OCI-LY7 (cell line): ENCODE measurements around the gene ABL1. TPM values are rescaled to one million over a fixed set of nuclear protein-coding genes. Genes with fewer than 3 reads are reported as not detected.

Experiments
- BruUV-seq: library from RNA; stranded (reverse); fragments of 400-500 nt; replicated peaks from 2 replicates; lab custom pipeline; 2021; lab: Mats Ljungman, UMichigan
- CTCF ChIA-PET: fragments of 300-600 bp; sonication (Branson Sonifier 250); formaldehyde crosslinking; loops from one replicate; lab custom pipeline; 2022; ENCODE audit warnings: antibody characterized with exemption; ENCODE audit not compliant: unreplicated experiment; lab: Charles Lee
- POLR2A ChIA-PET: fragments of 300-600 bp; sonication (Branson Sonifier 250); formaldehyde crosslinking; loops from one replicate; lab custom pipeline; 2022; ENCODE audit warnings: antibody characterized with exemption; lab: Charles Lee
- DNase-seq: peaks from one replicate; pipeline ENCODE4 v3.0.0-alpha.2; 2015; ENCODE audit warnings: low spot score
- H2AFZ ChIP-seq: fragments of 200-600 bp; sonication (generic), shearing (Covaris generic); 2 replicates; pipeline ENCODE4 v1.6.1; 2014; ENCODE audit warnings: mild to moderate bottlenecking, antibody characterized with exemption, low read length, moderate library complexity
- H3K27ac ChIP-seq: fragments of 200-600 bp; sonication (generic); 2 replicates; pipeline ENCODE4 v1.5.1; 2014; ENCODE audit warnings: mixed run types, low read depth, mild to moderate bottlenecking, moderate library complexity, low read length, inconsistent platforms; ENCODE audit not compliant: poor library complexity, severe bottlenecking
- H3K36me3 ChIP-seq: fragments of 200-600 bp; sonication (generic); 2 replicates; pipeline ENCODE4 v1.6.1; 2014; ENCODE audit warnings: mild to moderate bottlenecking, antibody characterized with exemption, low read length, moderate library complexity, mixed read lengths; ENCODE audit not compliant: insufficient read depth
- H3K4me1 ChIP-seq: fragments of 200-600 bp; sonication (generic); 2 replicates; pipeline ENCODE4 v1.5.1; 2014; ENCODE audit warnings: mild to moderate bottlenecking, low read length; ENCODE audit not compliant: insufficient read depth, poor library complexity, severe bottlenecking
- H3K4me2 ChIP-seq: fragments of 200-600 bp; sonication (generic); 2 replicates; pipeline ENCODE4 v1.6.1; 2014; ENCODE audit warnings: mild to moderate bottlenecking, low read length
- H3K4me3 ChIP-seq: fragments of 200-600 bp; sonication (generic); 2 replicates; pipeline ENCODE4 v1.5.1; 2014; ENCODE audit warnings: mild to moderate bottlenecking, low read depth, low read length; ENCODE audit not compliant: poor library complexity, severe bottlenecking
- H3K79me2 ChIP-seq: fragments of 200-600 bp; sonication (generic); 2 replicates; pipeline ENCODE4 v1.6.1; 2016; ENCODE audit warnings: low read depth, mild to moderate bottlenecking, low read length, moderate library complexity, mixed read lengths; ENCODE audit not compliant: insufficient read depth
- H3K9me2 ChIP-seq: fragments of 200-600 bp; sonication (generic); 2 replicates; pipeline ENCODE4 v1.6.1; 2016; ENCODE audit warnings: mild to moderate bottlenecking, low read length, mixed read lengths; ENCODE audit not compliant: insufficient read depth
- H3K9me3 ChIP-seq: fragments of 200-600 bp; sonication (generic); 2 replicates; pipeline ENCODE4 v1.6.1; 2014; ENCODE audit warnings: mild to moderate bottlenecking, mixed run types, low read length, mixed read lengths
- H4K20me1 ChIP-seq: fragments of 200-600 bp; sonication (generic); 2 replicates; pipeline ENCODE4 v1.6.1; 2014; ENCODE audit warnings: mild to moderate bottlenecking, antibody characterized with exemption, low read length, moderate library complexity, mixed read lengths; ENCODE audit not compliant: insufficient read depth
- CTCF ChIP-seq: fragments of 200-600 bp; sonication (generic); conservative IDR thresholded peaks from 2 replicates; pipeline ENCODE4 v1.5.1; 2014; ENCODE audit warnings: mild to moderate bottlenecking, antibody characterized with exemption, low read length, moderate library complexity, mixed read lengths
- EZH2phosphoT487 ChIP-seq: fragments of 200-600 bp; sonication (generic); IDR thresholded peaks from 2 replicates; pipeline ENCODE4 v1.6.1; 2018; ENCODE audit warnings: low read depth, borderline replicate concordance, mild to moderate bottlenecking, mixed run types, antibody characterized with exemption, low read length, moderate library complexity, mixed read lengths
- intact Hi-C: fragments of 100-400 bp; cut with micrococcal nuclease; formaldehyde crosslinking; loops from one replicate; pipeline ENCODE4 v1.10.0; 2022; ENCODE audit not compliant: unreplicated experiment
- total RNA-seq, 2 experiments: library from RNA; depleted of rRNA in 1 of 2; stranded (reverse); fragments of >200 nt in 1 of 2; shearing (Covaris generic) in 1 of 2; gene quantifications; 2 replicates each; pipeline ENCODE4 v1.2.3, GENCODE V29; 2014 to 2022

Gene ABL1
- total RNA-seq, 2 experiments from 2014 or later: 8.1 to 28.3 TPM

- H2AFZ ChIP-seq: no peak overlapping the region
- no peaks in the 10 kb centered on the region for H3K4me1 ChIP-seq
- TF ChIP-seq EZH2phosphoT487 (no peak), CTCF (no peak)
- H4K20me1 ChIP-seq: no peaks in the 10 kb centered on the region
- no peak for DNase-seq
- H3K27ac ChIP-seq: no peak overlapping the region
- ChIA-PET CTCF (no interaction called here), POLR2A (no interaction called here)
- BruUV-seq: no TSS peak
- H3K9me2 ChIP-seq: no peaks in the 10 kb centered on the region
- no peaks in the 10 kb centered on the region for H3K79me2 ChIP-seq
- intact Hi-C loops: no loop called here
- no peak overlapping the region for H3K4me2 ChIP-seq
- no peak overlapping the region for H3K4me3 ChIP-seq
- H3K36me3 ChIP-seq: peaks cover 13% of the 10 kb centered on the region; the same call in 1 of the 2 replicates
- H3K9me3 ChIP-seq: no peaks in the 10 kb centered on the region
These were observed 46.5 kb downstream of the ABL1 start for GRCh38 chr9:130881516-130881915.

- Histone ChIP-seq H2AFZ (no peak overlapping the region), H3K4me2 (no peak overlapping the region), H3K79me2 (no peaks in the 10 kb centered on the region), H3K4me3 (no peak overlapping the region), H3K27ac (no peak overlapping the region), H3K9me2 (no peaks in the 10 kb centered on the region), H3K9me3 (no peaks in the 10 kb centered on the region), H3K36me3 (peaks cover 13% of the 10 kb centered on the region; the same call in 1 of the 2 replicates), H3K4me1 (no peaks in the 10 kb centered on the region), H4K20me1 (no peaks in the 10 kb centered on the region)
- intact Hi-C loops: no loop called here
- TF ChIP-seq CTCF (no peak), EZH2phosphoT487 (no peak)
- ChIA-PET CTCF (interaction anchor here (0.6 kb wide), 1 partner anchor 15 kb away, joined by 3 read pairs; no protein-coding TSS in a partner anchor), POLR2A (no interaction called here)
- BruUV-seq: no TSS peak
- DNase-seq: no peak
These were observed 47.7 kb downstream of the ABL1 start for GRCh38 chr9:130882696-130883225.

- H3K9me3 ChIP-seq: no peaks in the 10 kb centered on the region
- no peaks in the 10 kb centered on the region for H3K9me2 ChIP-seq
- ChIA-PET POLR2A (interaction anchor here (0.6 kb wide), 1 partner anchor 17 kb away, joined by 4 read pairs; no protein-coding TSS in a partner anchor), CTCF (no interaction called here)
- peaks cover 12% of the 10 kb centered on the region; the same call in 1 of the 2 replicates for H3K36me3 ChIP-seq
- intact Hi-C loops: no loop called here
- no peak for DNase-seq
- no peak overlapping the region for H2AFZ ChIP-seq
- H3K4me1 ChIP-seq: no peaks in the 10 kb centered on the region
- H3K27ac ChIP-seq: no peak overlapping the region
- TF ChIP-seq CTCF (no peak), EZH2phosphoT487 (no peak)
- no peaks in the 10 kb centered on the region for H4K20me1 ChIP-seq
- no peaks in the 10 kb centered on the region for H3K79me2 ChIP-seq
- no peak overlapping the region for H3K4me3 ChIP-seq
- no TSS peak for BruUV-seq
- H3K4me2 ChIP-seq: no peak overlapping the region
These were observed 48.4 kb downstream of the ABL1 start for GRCh38 chr9:130883479-130883878.
